HG02981 (cell line): ENCODE results near the gene PLEKHN1.
A peak's percentile ranks its signal among the peaks of the same experiment; 100 is the strongest.
"Not testable (repeated sequence)": the region's sequence is repeated elsewhere in the genome, so short reads cannot be mapped to it uniquely, and the experiment has no call there.

Experiments
- ATAC-seq: cut with Tn5 transposase; IDR thresholded peaks from one replicate; pipeline ENCODE4 v1.9.1; 2021; ENCODE audit warnings: mild to moderate bottlenecking, moderate library complexity; ENCODE audit not compliant: unreplicated experiment

The PLEKHN1 gene

GRCh38 chr1:941588-942383 is 24.5 kb upstream of the PLEKHN1 start:
- no peak for ATAC-seq

GRCh38 chr1:942411-942821 is 23.9 kb upstream of the PLEKHN1 start:
- no peak for ATAC-seq

DNA sequence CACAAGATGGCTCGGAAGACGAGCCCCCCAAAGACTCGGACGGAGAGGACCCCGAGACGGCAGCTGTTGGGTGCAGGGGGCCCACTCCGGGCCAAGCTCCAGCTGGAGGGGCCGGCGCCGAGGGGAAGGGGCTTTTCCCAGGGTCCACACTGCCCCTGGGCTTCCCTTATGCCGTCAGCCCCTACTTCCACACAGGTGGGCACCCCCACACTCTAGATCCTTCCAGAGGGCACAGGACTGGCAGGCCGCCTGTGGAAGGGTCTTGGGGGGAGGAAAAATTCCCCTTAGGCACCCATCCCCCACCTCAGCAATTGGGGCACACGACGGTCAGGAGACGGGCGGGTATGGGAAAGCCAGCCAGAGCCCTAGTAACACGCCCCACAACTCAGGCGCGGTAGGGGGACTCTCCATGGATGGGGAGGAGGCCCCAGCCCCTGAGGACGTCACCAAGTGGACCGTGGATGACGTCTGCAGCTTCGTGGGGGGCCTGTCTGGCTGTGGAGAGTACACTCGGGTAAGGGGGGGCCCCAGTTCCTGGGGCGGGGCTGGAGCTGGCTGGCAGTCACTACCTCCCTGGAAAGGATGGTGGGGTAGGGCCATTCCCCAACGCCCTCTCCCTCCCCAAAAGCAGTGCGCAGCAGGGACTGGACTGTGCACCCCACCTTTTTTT is 23.3 kb upstream of the PLEKHN1 start:
- no peak for ATAC-seq

DNA sequence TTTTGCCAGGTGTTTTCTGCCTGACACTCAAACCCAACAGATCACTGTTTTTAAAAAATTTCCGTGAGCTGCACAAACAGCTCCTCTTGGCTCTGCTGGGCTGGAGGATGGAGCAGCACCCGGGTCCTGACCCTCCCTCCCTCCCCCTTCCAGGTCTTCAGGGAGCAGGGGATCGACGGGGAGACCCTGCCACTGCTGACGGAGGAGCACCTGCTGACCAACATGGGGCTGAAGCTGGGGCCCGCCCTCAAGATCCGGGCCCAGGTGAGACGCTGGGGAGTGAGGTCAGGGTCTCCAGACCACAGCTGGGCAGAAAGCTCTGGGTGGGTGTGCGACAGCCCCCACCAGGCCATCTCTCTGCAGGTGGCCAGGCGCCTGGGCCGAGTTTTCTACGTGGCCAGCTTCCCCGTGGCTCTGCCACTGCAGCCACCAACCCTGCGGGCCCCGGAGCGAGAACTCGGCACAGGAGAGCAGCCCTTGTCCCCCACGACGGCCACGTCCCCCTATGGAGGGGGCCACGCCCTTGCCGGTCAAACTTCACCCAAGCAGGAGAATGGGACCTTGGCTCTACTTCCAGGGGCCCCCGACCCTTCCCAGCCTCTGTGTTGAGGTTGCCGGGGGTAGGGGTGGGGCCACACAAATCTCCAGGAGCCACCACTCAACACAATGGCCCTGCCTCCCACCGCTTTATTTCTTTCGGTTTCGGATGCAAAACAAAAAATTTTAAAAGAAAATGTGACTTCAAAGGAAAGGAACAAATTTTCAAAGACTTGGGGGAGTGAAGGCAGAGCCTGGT is 22.5 kb upstream of the PLEKHN1 start:
- ATAC-seq: no peak

GRCh38 chr1:944341-945325 is 21.6 kb upstream of the PLEKHN1 start:
- ATAC-seq: no peak

DNA sequence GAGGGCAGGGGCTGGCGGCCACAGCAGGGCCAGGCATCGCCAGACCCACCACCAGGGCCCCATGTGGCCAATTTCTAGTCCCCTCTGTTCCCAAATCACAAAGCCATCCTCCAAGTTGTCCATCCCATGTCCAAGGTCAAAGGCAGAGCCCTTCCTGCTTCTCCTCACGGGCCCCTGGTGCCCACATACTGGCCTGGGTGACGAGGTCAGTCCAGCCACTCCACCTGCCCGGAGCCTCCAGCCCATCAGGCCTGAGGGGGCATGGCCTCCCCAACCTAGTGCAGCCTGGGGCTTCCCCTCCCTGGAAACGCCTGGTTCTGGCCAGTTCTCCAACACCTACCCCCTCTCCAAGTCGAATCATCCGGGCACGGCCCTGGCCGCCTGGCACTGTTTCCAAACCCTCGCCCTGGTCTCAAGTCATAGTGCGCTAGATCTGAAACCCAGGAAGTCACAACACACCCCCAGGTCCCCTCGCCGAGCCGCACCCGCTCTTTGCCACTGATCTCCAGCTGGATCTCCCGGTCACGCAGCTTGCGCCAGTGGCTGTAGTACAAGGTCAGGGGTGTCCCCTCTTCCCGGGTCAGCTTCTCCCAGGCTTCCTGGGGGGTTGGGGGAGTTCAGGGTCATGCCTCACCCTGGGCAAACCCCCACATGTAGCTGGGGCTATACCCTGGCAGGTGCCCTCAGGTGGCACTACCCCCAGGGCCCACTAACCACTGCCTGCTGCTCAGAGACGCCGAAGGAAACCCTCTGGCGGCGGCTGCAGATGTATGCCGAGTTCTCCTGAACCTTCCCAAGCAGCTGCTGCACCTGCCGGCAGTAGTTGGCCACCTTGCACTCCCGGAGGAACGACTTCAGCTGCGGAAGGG is 20.4 kb upstream of the PLEKHN1 start:
- no peak for ATAC-seq

DNA sequence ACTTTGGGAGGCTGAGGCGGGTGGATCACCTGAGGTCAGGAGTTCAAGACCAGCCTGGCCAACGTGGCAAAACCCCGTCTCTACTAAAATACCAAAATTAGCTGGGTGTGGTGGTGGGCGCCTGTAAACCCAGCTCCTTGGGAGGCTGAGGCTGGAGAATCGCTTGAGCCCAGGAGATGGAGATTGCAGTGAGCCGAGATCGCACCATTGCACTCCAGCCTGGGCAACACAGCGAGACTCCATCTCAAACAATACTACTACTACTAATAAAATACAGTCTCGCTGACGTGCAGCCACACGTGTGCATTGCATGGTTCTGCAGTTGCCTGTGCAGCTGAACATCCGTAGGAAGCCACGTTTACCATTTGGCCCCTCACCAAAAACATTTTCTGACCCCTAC is 19.5 kb upstream of the PLEKHN1 start:
- not testable (repeated sequence) for ATAC-seq

- ATAC-seq: no peak
Observed at GRCh38 chr1:947958-948357, 18.3 kb upstream of the PLEKHN1 start.

GRCh38 chr1:950268-950667 is 16.0 kb upstream of the PLEKHN1 start:
- ATAC-seq: no peak

DNA sequence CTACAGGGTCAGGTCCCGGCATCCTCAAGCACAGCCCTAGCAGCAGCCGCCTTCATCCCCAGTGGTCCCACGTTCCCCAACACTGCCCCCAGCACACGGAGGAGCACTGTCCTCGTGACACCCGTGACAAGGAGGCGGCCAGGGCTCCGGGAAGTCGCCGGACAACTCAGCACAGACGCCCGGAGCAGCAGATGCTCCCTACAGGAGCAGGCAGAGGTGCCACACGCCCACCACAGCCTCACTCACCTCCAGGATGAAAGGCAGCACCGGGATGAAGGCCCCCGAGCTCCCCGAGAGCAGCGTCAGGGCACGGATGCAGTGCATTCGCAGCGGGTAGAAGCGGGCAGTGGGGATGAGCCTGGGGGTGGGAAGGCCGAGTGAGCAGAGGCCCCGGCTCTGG is 15.4 kb upstream of the PLEKHN1 start:
- no peak for ATAC-seq

DNA sequence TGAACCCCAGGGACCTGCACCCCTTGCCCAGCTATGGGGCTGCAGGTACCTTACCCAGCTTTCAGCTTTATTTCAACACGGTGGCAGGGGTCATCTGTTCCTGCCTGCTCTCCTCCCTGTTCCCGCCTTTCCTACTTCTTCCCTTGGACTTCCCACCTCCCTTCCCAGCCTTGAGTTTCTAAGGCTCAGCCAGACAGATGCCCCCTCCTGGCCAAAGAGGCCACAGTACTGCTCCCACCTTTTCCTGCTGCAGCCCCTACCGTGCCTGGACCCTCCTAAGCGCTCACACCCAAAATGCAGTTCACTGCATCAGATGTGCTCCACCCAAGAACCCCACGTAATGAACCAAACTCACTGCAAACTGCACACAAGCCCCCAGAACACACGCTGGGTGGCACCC is 14.9 kb upstream of the PLEKHN1 start:
- ATAC-seq: no peak

- no peak for ATAC-seq
Observed at GRCh38 chr1:952201-952600, 14.1 kb upstream of the PLEKHN1 start.

DNA sequence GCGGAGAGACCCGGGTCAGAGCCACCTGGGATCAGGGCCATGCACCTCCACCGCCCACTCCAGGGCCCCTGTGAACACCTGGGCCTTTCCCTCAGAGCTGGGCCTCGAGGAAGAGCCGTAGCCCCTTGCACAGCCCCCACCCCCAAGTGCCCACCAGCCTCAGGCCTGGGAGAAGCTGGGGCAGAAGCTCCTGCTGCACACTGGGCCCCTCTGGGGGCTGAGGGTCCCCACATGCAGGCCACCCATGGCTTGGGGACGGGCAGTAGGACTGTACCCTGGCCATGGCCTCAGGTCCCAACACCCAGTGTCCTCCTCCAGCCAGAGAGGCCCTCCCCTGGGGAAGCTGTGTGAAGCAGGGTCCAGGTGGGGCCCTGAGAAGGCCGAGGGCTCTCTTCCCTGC is 13.7 kb upstream of the PLEKHN1 start:
- ATAC-seq: no peak

- ATAC-seq: no peak
Observed at GRCh38 chr1:953524-954320, 12.6 kb upstream of the PLEKHN1 start.

GRCh38 chr1:954927-955326 is 11.4 kb upstream of the PLEKHN1 start:
- no peak for ATAC-seq

DNA sequence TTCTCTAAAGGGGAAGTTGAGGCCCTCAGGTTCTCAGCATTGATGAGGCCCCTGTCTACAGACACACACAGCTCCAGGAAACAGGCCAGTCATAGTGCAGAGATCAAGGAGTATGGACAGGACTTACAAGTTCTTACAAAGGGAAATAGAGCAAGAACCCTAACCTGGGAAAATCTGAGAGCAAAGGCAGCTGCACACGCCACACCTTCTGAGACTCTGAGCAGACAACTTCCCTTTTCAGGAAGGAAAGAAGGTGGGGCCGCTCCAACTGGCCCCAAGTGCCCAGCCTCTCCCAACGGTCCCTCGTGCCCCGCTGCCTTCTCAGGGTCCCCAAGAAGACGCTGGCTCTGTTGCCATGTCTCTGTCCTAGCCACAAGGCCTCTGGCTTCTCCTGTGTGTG is 10.8 kb upstream of the PLEKHN1 start:
- no peak for ATAC-seq

DNA sequence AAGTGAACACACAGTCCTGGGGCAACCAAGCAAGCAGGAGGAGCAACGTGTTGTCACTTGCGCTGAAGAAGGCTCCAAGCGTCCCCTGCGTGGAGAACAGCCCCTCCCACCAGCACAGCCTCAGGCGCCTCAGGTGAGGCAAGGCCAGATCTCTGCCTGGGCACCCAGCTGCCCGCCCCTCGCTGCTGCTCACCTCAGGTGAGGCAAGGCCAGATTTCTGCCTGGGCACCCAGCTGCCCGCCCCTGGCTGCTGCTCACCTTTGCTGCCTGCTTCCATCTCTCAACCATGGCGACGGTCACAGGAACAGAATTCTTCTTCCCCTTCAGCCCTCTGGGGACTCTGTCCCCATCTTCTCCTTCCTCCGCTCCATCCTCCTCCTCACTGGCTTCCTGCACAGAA is 9.6 kb upstream of the PLEKHN1 start:
- no peak for ATAC-seq

GRCh38 chr1:958823-959730 is 7.2 kb upstream of the PLEKHN1 start, which contains the start of gene NOC2L:
Gene NOC2L, minus strand, starts transcription at chr1:959256. Its CDS starts 16 bp downstream, at chr1:959240.
- peak; percentile 71 for ATAC-seq
